ENCODE measurements around the gene HP1BP3.

The HP1BP3 gene

DNA sequence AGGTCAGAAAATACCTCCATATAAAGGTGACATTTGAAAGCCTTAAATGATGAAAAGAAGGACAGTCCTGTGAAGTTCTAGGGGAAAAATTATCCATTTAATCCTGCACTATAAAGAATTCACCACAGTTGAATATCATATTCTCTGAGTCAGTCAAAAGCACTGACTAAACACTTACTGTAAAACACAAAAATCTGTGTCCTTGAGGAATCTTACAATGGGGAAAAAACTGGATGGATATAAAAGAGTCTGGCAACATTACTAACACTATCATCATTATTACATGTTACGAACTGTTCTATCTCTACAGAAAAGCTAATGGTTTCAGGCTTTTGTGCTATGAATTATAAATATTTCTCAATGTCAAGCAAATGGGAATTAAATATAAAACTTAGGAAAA, 42.4 kb upstream of the HP1BP3 start:
- CTCF ChIA-PET: no interaction called here
- TF ChIP-seq CTCF (conservative IDR thresholded peaks at IDR 0.05; ENCODE audit: low read depth): no peak
- no peak for DNase-seq (ENCODE audit: low spot score)
- H3K27ac ChIP-seq: no peak overlapping the region
- POLR2A ChIA-PET (ENCODE audit: low non-redundant PET): no interaction called here

GRCh38 chr1:20823845-20824244, 36.7 kb upstream of the HP1BP3 start:
- no peak for TF ChIP-seq CTCF (conservative IDR thresholded peaks at IDR 0.05; ENCODE audit: low read depth)
- no peak for DNase-seq (ENCODE audit: low spot score)
- ChIA-PET POLR2A (ENCODE audit: low non-redundant PET) (no interaction called here), CTCF (interaction anchor here (0.6 kb wide), 1 partner anchor 56 kb away, joined by 4 read pairs; no protein-coding TSS in a partner anchor)
- no peak overlapping the region for H3K27ac ChIP-seq

- no peak for TF ChIP-seq CTCF (conservative IDR thresholded peaks at IDR 0.05; ENCODE audit: low read depth)
- DNase-seq (ENCODE audit: low spot score): no peak
- CTCF ChIA-PET: no interaction called here
- POLR2A ChIA-PET (ENCODE audit: low non-redundant PET): no interaction called here
- no peak overlapping the region for H3K27ac ChIP-seq
Measured at GRCh38 chr1:20821466-20821865, 34.4 kb upstream of the HP1BP3 start.

DNA sequence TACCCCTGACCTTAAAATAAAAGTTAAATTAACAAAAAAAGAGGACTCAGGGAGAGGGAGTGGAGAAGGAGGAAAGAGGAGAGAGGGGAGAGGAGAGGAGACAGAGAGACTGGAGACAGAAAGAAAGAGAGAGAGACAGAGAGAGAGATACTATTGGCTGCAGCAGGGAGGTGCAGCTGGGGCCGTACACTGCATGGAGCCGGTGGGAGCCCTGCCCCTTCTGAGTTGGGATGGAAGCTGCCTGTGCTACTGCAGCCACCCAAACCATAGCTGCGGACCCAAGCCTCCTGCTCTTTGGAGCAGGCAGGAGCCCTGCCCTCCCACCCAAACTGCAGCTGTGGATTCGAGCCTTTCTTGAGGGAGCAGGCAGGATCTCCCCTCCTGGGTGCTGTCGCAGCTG, 32.7 kb upstream of the HP1BP3 start:
- CTCF ChIA-PET: interaction anchor here (0.7 kb wide), 2 partner anchors 53 to 357 kb away, joined by 3 read pairs; no protein-coding TSS in a partner anchor
- DNase-seq (ENCODE audit: low spot score): no peak
- POLR2A ChIA-PET (ENCODE audit: low non-redundant PET): no interaction called here
- TF ChIP-seq CTCF (conservative IDR thresholded peaks at IDR 0.05; ENCODE audit: low read depth): no peak
- H3K27ac ChIP-seq: no peak overlapping the region

DNA sequence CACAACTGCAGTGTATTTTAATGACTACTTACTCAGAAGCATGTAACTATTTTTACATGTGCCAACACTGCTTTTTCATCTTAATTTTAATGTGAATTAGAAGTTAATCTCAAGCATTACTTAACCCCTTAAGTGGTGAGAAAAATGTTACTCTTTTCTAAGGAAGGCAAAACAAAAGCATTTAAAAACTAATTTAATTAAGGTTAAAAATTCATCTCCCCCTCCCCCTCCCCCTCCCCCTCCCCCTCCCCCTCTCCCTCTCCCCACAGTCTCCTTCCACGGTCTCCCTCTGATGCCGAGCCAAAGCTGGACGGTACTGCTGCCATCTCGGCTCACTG, 27.4 kb upstream of the HP1BP3 start:
- no peak for DNase-seq (ENCODE audit: low spot score)
- no peak for TF ChIP-seq CTCF (conservative IDR thresholded peaks at IDR 0.05; ENCODE audit: low read depth)
- H3K27ac ChIP-seq: no peak overlapping the region
- POLR2A ChIA-PET (ENCODE audit: low non-redundant PET): no interaction called here
- CTCF ChIA-PET: no interaction called here

GRCh38 chr1:20811916-20812315, 24.8 kb upstream of the HP1BP3 start:
- H3K27ac ChIP-seq: no peak overlapping the region
- no peak for DNase-seq (ENCODE audit: low spot score)
- ChIA-PET POLR2A (ENCODE audit: low non-redundant PET) (no interaction called here), CTCF (no interaction called here)
- TF ChIP-seq CTCF (conservative IDR thresholded peaks at IDR 0.05; ENCODE audit: low read depth): no peak

GRCh38 chr1:20793236-20793635, 6.1 kb upstream of the HP1BP3 start:
- ChIA-PET CTCF (interaction anchor here (0.7 kb wide), 1 partner anchor 151 kb away, joined by 5 read pairs; no protein-coding TSS in a partner anchor), POLR2A (ENCODE audit: low non-redundant PET) (no interaction called here)
- no peak overlapping the region for H3K27ac ChIP-seq
- no peak for DNase-seq (ENCODE audit: low spot score)
- TF ChIP-seq CTCF (conservative IDR thresholded peaks at IDR 0.05; ENCODE audit: low read depth): no peak

All from RWPE1 (cell line).